Choroid plexus epithelial cell (primary cell): Measurements from ENCODE around the gene PLCB3.

Experiments
- DNase-seq: peaks from one replicate; pipeline ENCODE4 v3.0.0-alpha.2; 2010; ENCODE audit warnings: low read depth
- H3K4me3 ChIP-seq: 2 replicates; pipeline ENCODE4 v1.5.1; 2011; ENCODE audit warnings: low read depth, mild to moderate bottlenecking, control low read depth, low read length, moderate library complexity
- TF ChIP-seq, protein P1 (sequence below): conservative IDR thresholded peaks from 2 replicates; pipeline ENCODE4 v1.5.1; 2011; ENCODE audit warnings: low read depth, mild to moderate bottlenecking, control low read depth, inconsistent platforms, low read length, moderate library complexity

PLCB3 gene

DNA sequence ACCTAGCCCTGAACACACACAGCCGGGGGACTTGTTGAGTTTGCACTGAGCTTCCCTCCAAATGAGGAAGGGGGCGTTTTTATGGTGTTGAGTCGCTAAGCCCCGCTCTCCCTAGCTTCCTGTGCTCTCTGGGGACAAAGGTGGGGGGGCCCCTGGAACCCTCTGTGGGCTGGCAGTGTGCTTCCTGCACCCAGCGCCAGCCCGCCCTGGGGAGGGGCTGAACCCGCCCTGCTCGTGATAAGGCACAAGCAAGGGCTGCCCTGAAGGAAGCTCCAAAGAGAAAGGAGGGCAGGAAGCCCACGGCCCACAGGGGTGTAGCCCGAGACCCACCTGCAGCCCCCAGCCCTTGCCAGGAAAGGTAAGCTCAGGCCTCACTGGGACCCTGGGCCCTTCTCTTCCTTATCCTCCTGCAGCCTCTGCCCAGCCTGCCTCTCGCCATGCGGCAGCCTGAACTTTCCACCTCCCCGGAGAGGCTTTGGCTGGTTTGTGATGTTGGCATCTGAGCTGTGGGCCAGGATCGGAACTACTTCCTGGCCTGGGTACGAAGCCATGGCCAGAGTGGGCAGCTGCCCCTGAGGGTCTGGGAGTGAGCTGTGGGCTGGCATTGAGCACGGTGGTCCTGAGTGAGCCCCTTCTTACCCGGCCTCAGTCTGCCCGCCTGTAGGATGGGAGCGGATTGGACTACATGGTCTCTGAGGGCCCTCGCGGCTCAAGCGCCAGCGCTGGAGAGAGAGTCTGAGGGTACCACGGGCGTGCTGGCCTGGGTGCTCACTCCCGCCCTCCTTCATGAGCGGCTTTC is 44.7 kb upstream of the PLCB3 start, which contains the start of gene FERMT3:
TSS of gene FERMT3 (plus strand) at position 265 of the 799 bp plus-strand sequence. CDS start 644 bp downstream, outside the sequence.
- DNase-seq: no peak
- TF ChIP-seq, protein P1, sequence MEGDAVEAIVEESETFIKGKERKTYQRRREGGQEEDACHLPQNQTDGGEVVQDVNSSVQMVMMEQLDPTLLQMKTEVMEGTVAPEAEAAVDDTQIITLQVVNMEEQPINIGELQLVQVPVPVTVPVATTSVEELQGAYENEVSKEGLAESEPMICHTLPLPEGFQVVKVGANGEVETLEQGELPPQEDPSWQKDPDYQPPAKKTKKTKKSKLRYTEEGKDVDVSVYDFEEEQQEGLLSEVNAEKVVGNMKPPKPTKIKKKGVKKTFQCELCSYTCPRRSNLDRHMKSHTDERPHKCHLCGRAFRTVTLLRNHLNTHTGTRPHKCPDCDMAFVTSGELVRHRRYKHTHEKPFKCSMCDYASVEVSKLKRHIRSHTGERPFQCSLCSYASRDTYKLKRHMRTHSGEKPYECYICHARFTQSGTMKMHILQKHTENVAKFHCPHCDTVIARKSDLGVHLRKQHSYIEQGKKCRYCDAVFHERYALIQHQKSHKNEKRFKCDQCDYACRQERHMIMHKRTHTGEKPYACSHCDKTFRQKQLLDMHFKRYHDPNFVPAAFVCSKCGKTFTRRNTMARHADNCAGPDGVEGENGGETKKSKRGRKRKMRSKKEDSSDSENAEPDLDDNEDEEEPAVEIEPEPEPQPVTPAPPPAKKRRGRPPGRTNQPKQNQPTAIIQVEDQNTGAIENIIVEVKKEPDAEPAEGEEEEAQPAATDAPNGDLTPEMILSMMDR: no peak
- H3K4me3 ChIP-seq: peak within 1 kb of the TSS; percentile 1

DNA sequence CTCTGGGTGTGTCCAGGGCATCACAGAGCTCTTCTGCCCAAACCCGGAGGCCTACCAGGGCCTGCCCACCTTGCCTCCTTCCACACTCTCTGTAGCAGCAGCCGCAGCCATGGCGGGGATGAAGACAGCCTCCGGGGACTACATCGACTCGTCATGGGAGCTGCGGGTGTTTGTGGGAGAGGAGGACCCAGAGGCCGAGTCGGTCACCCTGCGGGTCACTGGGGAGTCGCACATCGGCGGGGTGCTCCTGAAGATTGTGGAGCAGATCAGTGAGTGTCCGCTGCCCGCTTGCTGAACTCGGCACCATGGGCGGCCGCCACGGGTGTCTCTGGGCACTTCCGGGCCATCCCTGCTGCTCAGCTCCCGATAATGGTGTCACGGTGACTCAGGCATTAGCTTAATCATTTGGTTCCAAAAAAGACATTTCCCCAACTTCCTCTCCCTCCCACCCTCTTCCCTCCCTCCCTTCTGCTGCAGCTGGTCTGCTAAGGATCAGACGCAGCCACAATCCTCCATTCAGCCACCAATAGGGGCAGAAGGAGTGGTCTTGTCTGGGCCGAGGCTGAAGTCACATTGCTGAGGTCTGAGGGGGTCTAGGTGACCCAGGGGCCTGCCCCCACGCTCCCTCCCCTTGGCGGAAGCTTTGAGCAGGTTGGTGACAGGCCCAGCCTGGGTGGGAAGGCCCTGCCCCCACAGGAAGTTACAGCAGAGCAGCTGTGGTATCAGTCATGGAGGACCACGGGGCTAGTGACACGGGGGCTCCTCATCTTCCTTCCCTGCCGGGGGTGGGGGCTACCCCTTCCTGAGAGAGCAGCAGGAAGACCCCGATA is 43.9 kb upstream of the PLCB3 start:
- TF ChIP-seq, protein P1: peak; percentile 22
- DNase-seq: peak; percentile 82

DNA sequence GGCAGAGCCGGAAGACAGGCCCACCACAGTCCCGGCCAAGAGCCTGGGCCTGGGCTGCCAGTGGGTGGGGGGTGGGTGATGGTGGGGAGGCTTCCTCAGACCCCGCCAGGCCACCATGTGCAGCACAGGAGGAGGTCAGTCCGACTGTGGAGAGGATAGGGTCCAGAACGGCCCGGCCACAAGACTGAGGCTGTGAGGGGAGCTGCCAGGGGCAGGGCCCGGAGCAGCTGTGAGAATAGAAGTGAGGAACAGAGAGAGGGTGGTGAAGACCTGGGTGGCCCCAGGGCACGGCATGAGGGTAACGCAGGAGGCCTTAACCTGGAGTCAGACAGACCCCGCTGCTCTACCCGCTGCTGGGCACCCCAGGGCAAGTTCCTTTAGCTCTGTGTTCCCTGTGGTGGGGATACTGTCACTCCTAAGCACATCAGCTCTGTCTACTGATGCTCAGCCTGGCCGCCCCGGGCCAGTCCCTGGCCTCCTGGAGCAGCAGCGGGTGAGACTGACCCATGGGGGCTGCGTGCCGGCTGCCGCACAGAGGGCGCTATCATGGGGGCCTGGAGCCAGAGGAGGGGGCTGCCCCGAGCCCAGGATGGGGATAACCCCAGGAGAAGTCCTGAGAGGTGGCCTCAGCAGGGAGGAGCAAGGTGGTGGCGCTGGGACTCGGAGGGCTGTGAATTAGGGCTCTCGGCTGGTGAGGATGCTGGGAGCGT is 43.1 kb upstream of the PLCB3 start:
- TF ChIP-seq, protein P1: no peak
- DNase-seq: no peak
- H3K4me3 ChIP-seq: peak overlapping the region; percentile 1

More for the DNA sequence above, 43.9 kb upstream of the PLCB3 start:
- peak overlapping the region; percentile 1 for H3K4me3 ChIP-seq

DNA sequence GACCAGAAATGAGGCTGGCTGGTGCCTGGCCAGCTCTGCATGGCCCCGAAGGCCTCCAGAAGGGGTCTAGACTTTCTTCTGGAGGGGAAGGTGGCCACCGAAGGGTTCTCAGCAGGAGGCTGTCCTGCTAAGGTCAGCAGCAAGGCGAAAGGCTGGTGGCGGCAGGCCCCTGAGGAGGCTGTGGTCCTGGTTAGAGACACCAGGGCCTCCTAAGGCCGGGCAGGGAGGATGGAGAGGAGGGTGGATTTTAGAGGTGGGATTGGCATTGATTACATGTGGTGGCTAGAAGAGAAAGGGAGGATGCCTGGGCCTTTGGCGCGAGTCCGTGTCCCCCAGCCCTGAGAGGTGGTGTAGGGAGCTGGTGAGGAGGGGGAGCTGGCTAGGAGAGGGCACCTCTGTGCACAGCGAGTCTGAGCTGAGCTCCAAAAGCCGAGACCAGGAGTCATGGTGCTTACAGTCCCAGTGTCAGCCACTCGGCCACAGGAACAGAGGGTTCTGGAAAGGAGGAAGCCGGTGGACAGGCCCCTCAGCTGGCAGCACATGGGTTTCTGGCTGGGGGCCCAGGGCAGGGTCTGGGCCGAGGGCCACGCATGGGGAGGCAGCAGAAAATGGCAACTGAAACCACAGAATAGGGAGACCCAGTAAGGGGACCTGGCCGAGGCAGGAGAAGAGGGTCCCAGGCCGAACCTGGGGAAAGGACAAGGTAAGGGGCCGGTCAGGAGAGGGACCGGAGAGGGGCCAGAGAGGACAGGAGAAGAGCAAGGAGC is 42.4 kb upstream of the PLCB3 start:
- no peak for DNase-seq
- H3K4me3 ChIP-seq: no peak overlapping the region
- TF ChIP-seq, protein P1: no peak

DNA sequence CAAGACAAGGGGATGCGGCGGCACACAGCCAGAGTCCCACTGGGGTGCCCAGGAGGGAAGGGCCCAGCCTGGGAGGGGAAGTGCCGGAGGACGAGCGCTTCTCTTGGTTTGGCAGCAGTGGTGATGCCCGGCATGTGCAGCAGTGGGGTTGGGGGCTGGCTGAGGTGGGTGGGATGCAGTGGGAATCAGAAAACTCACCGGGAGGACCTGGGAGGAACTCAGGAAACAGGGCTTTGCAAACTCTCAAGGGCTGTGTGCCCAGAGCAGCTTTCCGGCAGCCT is 41.8 kb upstream of the PLCB3 start:
- TF ChIP-seq, protein P1: no peak
- no peak for DNase-seq
- H3K4me3 ChIP-seq: no peak overlapping the region

DNA sequence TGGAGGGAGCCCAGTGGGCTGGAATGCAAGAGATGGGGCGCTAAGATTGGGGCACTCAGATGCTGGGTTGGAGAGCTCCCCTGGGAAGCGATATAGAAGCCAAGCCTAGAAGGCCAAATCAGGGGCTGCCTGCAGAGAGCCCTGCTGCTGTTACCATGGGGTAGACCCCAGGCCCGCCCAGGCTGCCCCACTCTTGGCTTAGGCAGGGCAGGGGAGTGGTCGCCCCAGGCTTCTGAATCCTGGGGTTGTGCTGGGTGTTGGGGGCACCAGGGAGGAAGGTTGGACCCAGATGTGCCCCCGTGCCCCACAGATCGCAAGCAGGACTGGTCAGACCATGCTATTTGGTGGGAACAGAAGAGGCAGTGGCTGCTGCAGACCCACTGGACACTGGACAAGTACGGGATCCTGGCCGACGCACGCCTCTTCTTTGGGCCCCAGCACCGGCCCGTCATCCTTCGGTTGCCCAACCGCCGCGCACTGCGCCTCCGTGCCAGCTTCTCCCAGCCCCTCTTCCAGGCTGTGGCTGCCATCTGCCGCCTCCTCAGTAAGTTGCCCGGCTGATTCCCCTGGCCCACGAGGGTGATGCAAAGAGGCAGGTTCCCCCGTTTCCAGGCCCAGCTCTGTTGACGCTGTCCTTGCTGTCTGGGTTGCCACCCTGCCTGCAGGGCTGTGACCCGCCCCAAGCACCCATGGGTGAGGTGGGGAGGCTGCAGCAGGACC is 40.9 kb upstream of the PLCB3 start:
- TF ChIP-seq, protein P1: no peak
- H3K4me3 ChIP-seq: no peak overlapping the region
- no peak for DNase-seq
